ENCODE measurements around the gene CMTM4. TPM values are rescaled to one million over a fixed set of nuclear protein-coding genes. Genes with fewer than 3 reads are reported as not detected.

Gene CMTM4
- total and polyA plus RNA-seq, 2 of the 4 experiments (the other 2 are of a cell fraction) = 9.0 to 14.5 TPM

DNA sequence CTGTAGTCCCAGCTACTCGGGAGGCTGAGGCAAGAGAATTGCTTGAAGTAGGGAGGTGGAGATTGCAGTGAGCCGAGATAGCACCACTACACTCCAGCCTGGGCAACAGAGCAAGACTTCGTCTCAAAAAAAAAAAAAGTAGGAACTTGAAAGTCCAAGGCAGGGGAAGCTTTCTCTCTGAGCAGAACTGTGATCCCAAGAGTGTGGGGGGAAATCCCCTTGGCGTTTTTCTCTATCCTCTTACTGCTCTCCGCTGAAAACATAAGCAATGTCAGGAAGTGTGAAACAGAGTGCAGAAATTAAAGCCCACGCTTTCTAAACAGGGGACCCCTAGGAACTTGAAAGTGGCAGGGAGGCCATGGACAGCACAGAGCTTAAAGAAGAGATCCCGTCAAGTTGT is 101.8 kb downstream of the CMTM4 start:
- no CpG with 5 or more reads among the region's 7 CpGs for WGBS, 2 experiments (ENCODE audit: extremely low coverage in 2 of 2, insufficient read length in 1 of 2)
- POLR2A ChIA-PET (ENCODE audit: unreplicated experiment) = no interaction called here
- no peak overlapping the region for H2BK120ac ChIP-seq (ENCODE audit: low read depth, low read length)

More for the DNA sequence above, 101.8 kb downstream of the CMTM4 start:
- BruUV-seq (replicated peaks) = no TSS peak
- Histone ChIP-seq H3K79me1 (ENCODE audit: low read depth in 1 of 2, low read length in 2 of 2) (no peaks in the 10 kb centered on the region), H3K4ac (ENCODE audit: low read depth, low read length) (no peak overlapping the region), H2AK9ac (replicated peaks; ENCODE audit: low read depth, low read length, poor library complexity) (no peak overlapping the region), H4K8ac (ENCODE audit: low read depth in 2 of 2, low read length in 2 of 2) (no peak overlapping the region), H3K27ac (ENCODE audit: insufficient read depth, low read length) (no peak overlapping the region), H4K20me1 (ENCODE audit: insufficient read depth, low read length) (no peaks in the 10 kb centered on the region), H3K9me3 (ENCODE audit: control insufficient read depth, insufficient read depth, low read length) (peaks cover 8% of the 10 kb centered on the region), H3K56ac (ENCODE audit: extremely low read depth, insufficient read depth, low read length) (no peak overlapping the region), H3K14ac (replicated peaks; ENCODE audit: low read depth, low read length) (no peak overlapping the region), H3K9me1 (ENCODE audit: insufficient read depth, low read length) (no peaks in the 10 kb centered on the region), H3K36me3 (ENCODE audit: control insufficient read depth, insufficient read depth, low read length) (no peaks in the 10 kb centered on the region), H3K23ac (ENCODE audit: low read depth, low read length) (no peak overlapping the region), H3K4me3 (ENCODE audit: insufficient read depth, low read depth, low read length) (no peak overlapping the region), H3K27me3 (ENCODE audit: control insufficient read depth, insufficient read depth, low read length) (peaks cover 37% of the 10 kb centered on the region), H2BK15ac (ENCODE audit: low read depth, low read length) (no peak overlapping the region), H2BK20ac (ENCODE audit: low read depth, low read length) (no peak overlapping the region), H4K91ac (ENCODE audit: insufficient read depth, low read depth, low read length) (no peak overlapping the region), H4K5ac (ENCODE audit: low read depth, low read length) (no peak overlapping the region), H3K4me1 (ENCODE audit: control insufficient read depth, insufficient read depth, low read length) (no peaks in the 10 kb centered on the region), H3K9ac (ENCODE audit: low read depth, low read length) (no peak overlapping the region), H2AFZ (replicated peaks; ENCODE audit: low read length, poor library complexity) (no peak overlapping the region), H2AK5ac (ENCODE audit: low read depth, low read length) (no peak overlapping the region), H3K4me2 (ENCODE audit: low read depth, low read length) (no peak overlapping the region), H3K18ac (ENCODE audit: low read depth, low read length) (no peak overlapping the region), H2BK5ac (ENCODE audit: low read depth, low read length, poor library complexity, severe bottlenecking) (no peak overlapping the region)
- CTCF ChIA-PET = interaction anchor here (0.6 kb wide), 1 partner anchor 63 kb away, joined by 3 read pairs; no protein-coding TSS in a partner anchor
- TF ChIP-seq SMC3 (IDR thresholded peaks at IDR 0.05; ENCODE audit: low read depth, low read length) (no peak), RCOR1 (IDR thresholded peaks at IDR 0.05; ENCODE audit: insufficient replicate concordance, low read length) (no peak), CEBPB (IDR thresholded peaks at IDR 0.05; ENCODE audit: low read depth, low read length) (no peak), MAZ (IDR thresholded peaks at IDR 0.05; ENCODE audit: borderline replicate concordance, low read depth, low read length) (no peak), RFX5 (IDR thresholded peaks at IDR 0.05; ENCODE audit: low read depth, low read length) (no peak), NFE2L2 (IDR thresholded peaks at IDR 0.05; ENCODE audit: low read depth, low read length) (no peak)
- dilution Hi-C loops (cut with HindIII; ENCODE audit: low sequenced_read_pairs, unreplicated experiment) = no loop called here
- in situ Hi-C loops (cut with MboI; ENCODE audit: low sequenced_read_pairs) = no loop called here
- ATAC-seq (ENCODE audit: low read depth) = no peak
- intact Hi-C loops (cut with micrococcal nuclease) = no loop called here
- DNase-seq = no peak

Measured in IMR-90 (cell line).